K562 (cell line): ENCODE data around the gene LMOD1. TPM values are rescaled to one million over a fixed set of nuclear protein-coding genes. Genes with fewer than 3 reads are reported as not detected.
A peak's percentile ranks its signal among the peaks of the same experiment; 100 is the strongest.

Experiments
- CEBPG ChIP-seq, 3 experiments: fragments of 200-800 bp in 1 of 3; sonication (Bioruptor generic) in 1 of 3; sonication (generic) in 1 of 3; formaldehyde crosslinking in 1 of 3; IDR thresholded peaks in 2 of 3; conservative IDR thresholded peaks in 1 of 3; 2 replicates each; pipeline versions ENCODE4 v1.6.1 to v1.8.0; 2016 to 2022; ENCODE audit warnings: missing compliant biosample characterization in 2 of 3, missing genetic modification characterization in 2 of 3, mild to moderate bottlenecking in 1 of 3, missing genetic modification reagents in 1 of 3
- DPF2 ChIP-seq: fragments of 450-650 bp; IDR thresholded peaks from 2 replicates; pipeline ENCODE4 v1.6.1; 2016
- ETS2 ChIP-seq: IDR thresholded peaks from 2 replicates; pipeline ENCODE4 v1.6.1; 2016; ENCODE audit warnings: borderline replicate concordance, missing genetic modification characterization, mild to moderate bottlenecking, moderate library complexity, missing compliant biosample characterization; ENCODE audit not compliant: poor library complexity, severe bottlenecking
- FOXK2 ChIP-seq, 2 experiments: fragments of 450-650 bp; IDR thresholded peaks in 1 of 2; conservative IDR thresholded peaks in 1 of 2; 2 replicates each; pipeline ENCODE4 v1.6.1; 2016; ENCODE audit warnings: low read depth in 2 of 2, mild to moderate bottlenecking in 1 of 2
- HNRNPL ChIP-seq: fragments of 200-400 bp; formaldehyde crosslinking; IDR thresholded peaks from 2 replicates; pipeline ENCODE4 v1.6.1; 2017; ENCODE audit warnings: low read depth, mild to moderate bottlenecking, low read length
- KDM4B ChIP-seq, 2 experiments: fragments of 450-650 bp in 1 of 2; sonication (generic) in 1 of 2; IDR thresholded peaks; 2 replicates each; pipeline ENCODE4 v1.6.1; 2016 to 2017; ENCODE audit warnings: borderline replicate concordance in 2 of 2, antibody characterized with exemption in 1 of 2, low read depth in 1 of 2, mild to moderate bottlenecking in 1 of 2
- NCOA4 ChIP-seq: fragments of 450-650 bp; IDR thresholded peaks from 2 replicates; pipeline ENCODE4 v1.6.1; 2018; ENCODE audit warnings: mild to moderate bottlenecking; ENCODE audit not compliant: partially characterized antibody
- PKNOX1 ChIP-seq: fragments of 450-650 bp; IDR thresholded peaks from 2 replicates; pipeline ENCODE4 v1.6.1; 2016
- PREB ChIP-seq: sonication (generic); formaldehyde crosslinking; IDR thresholded peaks from 2 replicates; pipeline ENCODE4 v1.8.1; 2023; ENCODE audit warnings: mild to moderate bottlenecking, missing genetic modification reagents
- SPI1 ChIP-seq: IDR thresholded peaks from 2 replicates; pipeline ENCODE4 v1.6.1; 2011; ENCODE audit warnings: low read depth, low read length, control low read depth, borderline replicate concordance
- U2AF2 ChIP-seq: fragments of 200-400 bp; formaldehyde crosslinking; optimal IDR thresholded peaks from 2 replicates; pipeline ENCODE3; 2017; ENCODE audit warnings: low read depth, mild to moderate bottlenecking, low read length
- ZNF699 ChIP-seq: fragments of 250-450 bp; sonication (Bioruptor Pico); IDR thresholded peaks from 2 replicates; pipeline ENCODE4 v1.8.0; 2021; ENCODE audit warnings: mild to moderate bottlenecking, moderate library complexity; ENCODE audit not compliant: insufficient replicate concordance
- polyA plus RNA-seq, 8 experiments: library from polyadenylated mRNA; depleted of rRNA in 4 of 8; stranded (reverse) in 5 of 8; unstranded in 3 of 8; fragments of >200 nt; fragmentation: Nextera tagmentation in 2 of 8; fragmentation: Illumina TruSeq in 1 of 8; extraction: Ambion mirVana in 2 of 8; extraction: Trizol in 1 of 8; gene quantifications; 2 replicates each; pipeline versions ENCODE4 v1.2.1 to v1.2.3, GENCODE V29; 2011 to 2014; ENCODE audit warnings: inconsistent platforms in 1 of 8, missing spikeins in 1 of 8
- total RNA-seq, 7 experiments: library from RNA; depleted of rRNA in 6 of 7; stranded (reverse); fragments of >200 nt in 6 of 7; fragmentation: Illumina TruSeq in 2 of 7; extraction: Trizol in 2 of 7; gene quantifications; 2 replicates each; pipeline versions ENCODE4 v1.2.1 to v1.2.3, GENCODE V29; 2011 to 2021; ENCODE audit warnings: low replicate concordance in 1 of 7
- TF ChIP-seq, protein P1 (sequence below), 2 experiments: fragments of 150-350 bp in 1 of 2; IDR thresholded peaks; 2 replicates each; pipeline ENCODE4 v1.6.1; 2012 to 2016; ENCODE audit warnings: low read depth in 2 of 2, low read length in 2 of 2, mild to moderate bottlenecking in 1 of 2, moderate library complexity in 1 of 2
- TF ChIP-seq, protein P2 (sequence below): fragments of 250-450 bp; sonication (Bioruptor Pico); IDR thresholded peaks from 2 replicates; pipeline ENCODE4 v1.4.0; 2020; ENCODE audit warnings: mild to moderate bottlenecking, moderate library complexity, borderline replicate concordance
- TF ChIP-seq, protein P3 (sequence below): sonication (generic); formaldehyde crosslinking; IDR thresholded peaks from 2 replicates; pipeline ENCODE4 v1.8.0; 2022; ENCODE audit warnings: mild to moderate bottlenecking, missing genetic modification reagents

The LMOD1 gene
- total and polyA plus RNA-seq, 9 of the 15 experiments (the other 6 are each of a cell fraction or from before 2014, with no cell fraction given) = 0.03 to 0.54 (median 0.38) TPM; not detected in 1

GRCh38 chr1:201982623-201983379 lies 36.5 kb upstream of the LMOD1 start, which contains the start of gene RNPEP (continued):
- TF ChIP-seq, protein P1, sequence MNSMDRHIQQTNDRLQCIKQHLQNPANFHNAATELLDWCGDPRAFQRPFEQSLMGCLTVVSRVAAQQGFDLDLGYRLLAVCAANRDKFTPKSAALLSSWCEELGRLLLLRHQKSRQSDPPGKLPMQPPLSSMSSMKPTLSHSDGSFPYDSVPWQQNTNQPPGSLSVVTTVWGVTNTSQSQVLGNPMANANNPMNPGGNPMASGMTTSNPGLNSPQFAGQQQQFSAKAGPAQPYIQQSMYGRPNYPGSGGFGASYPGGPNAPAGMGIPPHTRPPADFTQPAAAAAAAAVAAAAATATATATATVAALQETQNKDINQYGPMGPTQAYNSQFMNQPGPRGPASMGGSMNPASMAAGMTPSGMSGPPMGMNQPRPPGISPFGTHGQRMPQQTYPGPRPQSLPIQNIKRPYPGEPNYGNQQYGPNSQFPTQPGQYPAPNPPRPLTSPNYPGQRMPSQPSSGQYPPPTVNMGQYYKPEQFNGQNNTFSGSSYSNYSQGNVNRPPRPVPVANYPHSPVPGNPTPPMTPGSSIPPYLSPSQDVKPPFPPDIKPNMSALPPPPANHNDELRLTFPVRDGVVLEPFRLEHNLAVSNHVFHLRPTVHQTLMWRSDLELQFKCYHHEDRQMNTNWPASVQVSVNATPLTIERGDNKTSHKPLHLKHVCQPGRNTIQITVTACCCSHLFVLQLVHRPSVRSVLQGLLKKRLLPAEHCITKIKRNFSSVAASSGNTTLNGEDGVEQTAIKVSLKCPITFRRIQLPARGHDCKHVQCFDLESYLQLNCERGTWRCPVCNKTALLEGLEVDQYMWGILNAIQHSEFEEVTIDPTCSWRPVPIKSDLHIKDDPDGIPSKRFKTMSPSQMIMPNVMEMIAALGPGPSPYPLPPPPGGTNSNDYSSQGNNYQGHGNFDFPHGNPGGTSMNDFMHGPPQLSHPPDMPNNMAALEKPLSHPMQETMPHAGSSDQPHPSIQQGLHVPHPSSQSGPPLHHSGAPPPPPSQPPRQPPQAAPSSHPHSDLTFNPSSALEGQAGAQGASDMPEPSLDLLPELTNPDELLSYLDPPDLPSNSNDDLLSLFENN (IDR thresholded peaks at IDR 0.05; ENCODE audit: low read depth in 2 of 2, low read length in 2 of 2) = 0 out of 4 replicates have a peak, but pooled peaks of 1 of the 2 experiments have one; percentile 7
- TF ChIP-seq HNRNPL = peak; percentile 35; the same call in 1 of the 2 replicates
- TF ChIP-seq U2AF2 = no peak
- TF ChIP-seq ZNF699 (CRISPR knock-in tag) = no peak
- no peak; the same call in 1 of the 2 replicates for TF ChIP-seq DPF2
- TF ChIP-seq CEBPG (CRISPR knock-in tag; IDR thresholded peaks at IDR 0.05) = no peak
- no peak for TF ChIP-seq CEBPG (tag; conservative IDR thresholded peaks at IDR 0.05 in 1 of 2, IDR thresholded peaks at IDR 0.05 in 1 of 2)
- peak; percentile 90; the same call in 1 of the 2 replicates for TF ChIP-seq SPI1
- peak; percentile 60; the same call in 1 of the 2 replicates for TF ChIP-seq PKNOX1
- TF ChIP-seq KDM4B (IDR thresholded peaks at IDR 0.05; ENCODE audit: borderline replicate concordance in 2 of 2, low read depth in 1 of 2) = 0 out of 4 replicates have a peak, but pooled peaks of 1 of the 2 experiments have one; percentile 77
- TF ChIP-seq ETS2 (tag) = no peak
- TF ChIP-seq, protein P2, sequence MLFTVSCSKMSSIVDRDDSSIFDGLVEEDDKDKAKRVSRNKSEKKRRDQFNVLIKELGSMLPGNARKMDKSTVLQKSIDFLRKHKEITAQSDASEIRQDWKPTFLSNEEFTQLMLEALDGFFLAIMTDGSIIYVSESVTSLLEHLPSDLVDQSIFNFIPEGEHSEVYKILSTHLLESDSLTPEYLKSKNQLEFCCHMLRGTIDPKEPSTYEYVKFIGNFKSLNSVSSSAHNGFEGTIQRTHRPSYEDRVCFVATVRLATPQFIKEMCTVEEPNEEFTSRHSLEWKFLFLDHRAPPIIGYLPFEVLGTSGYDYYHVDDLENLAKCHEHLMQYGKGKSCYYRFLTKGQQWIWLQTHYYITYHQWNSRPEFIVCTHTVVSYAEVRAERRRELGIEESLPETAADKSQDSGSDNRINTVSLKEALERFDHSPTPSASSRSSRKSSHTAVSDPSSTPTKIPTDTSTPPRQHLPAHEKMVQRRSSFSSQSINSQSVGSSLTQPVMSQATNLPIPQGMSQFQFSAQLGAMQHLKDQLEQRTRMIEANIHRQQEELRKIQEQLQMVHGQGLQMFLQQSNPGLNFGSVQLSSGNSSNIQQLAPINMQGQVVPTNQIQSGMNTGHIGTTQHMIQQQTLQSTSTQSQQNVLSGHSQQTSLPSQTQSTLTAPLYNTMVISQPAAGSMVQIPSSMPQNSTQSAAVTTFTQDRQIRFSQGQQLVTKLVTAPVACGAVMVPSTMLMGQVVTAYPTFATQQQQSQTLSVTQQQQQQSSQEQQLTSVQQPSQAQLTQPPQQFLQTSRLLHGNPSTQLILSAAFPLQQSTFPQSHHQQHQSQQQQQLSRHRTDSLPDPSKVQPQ = no peak
- TF ChIP-seq, protein P3, sequence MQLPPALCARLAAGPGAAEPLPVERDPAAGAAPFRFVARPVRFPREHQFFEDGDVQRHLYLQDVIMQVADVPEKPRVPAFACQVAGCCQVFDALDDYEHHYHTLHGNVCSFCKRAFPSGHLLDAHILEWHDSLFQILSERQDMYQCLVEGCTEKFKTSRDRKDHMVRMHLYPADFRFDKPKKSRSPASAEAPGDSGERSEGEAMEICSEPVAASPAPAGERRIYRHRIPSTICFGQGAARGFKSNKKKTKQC (CRISPR knock-in tag) = peak; percentile 95
- peak; percentile 58 to 71; a peak in 2 of 4 replicates for TF ChIP-seq FOXK2 (conservative IDR thresholded peaks at IDR 0.05 in 1 of 2, IDR thresholded peaks at IDR 0.05 in 1 of 2; ENCODE audit: low read depth in 2 of 2)
- TF ChIP-seq PREB (CRISPR knock-in tag) = peak; percentile 80; the same call in 1 of the 2 replicates
- TF ChIP-seq NCOA4 = no peak
